SU-DHL-6 (cell line): ENCODE data around the gene CCN6.

Experiments
- EZH2phosphoT487 ChIP-seq: fragments of 200-600 bp; sonication (generic), shearing (Covaris generic); conservative IDR thresholded peaks from 2 replicates; pipeline ENCODE4 v1.6.1; 2018; ENCODE audit warnings: mild to moderate bottlenecking, antibody characterized with exemption, low read length, moderate library complexity, mixed read lengths
- TF ChIP-seq, protein P1 (sequence below): fragments of 200-600 bp; sonication (generic); IDR thresholded peaks from one replicate; pipeline ENCODE4 v1.5.1; 2017; ENCODE audit warnings: antibody characterized with exemption, mild to moderate bottlenecking, low read length, moderate library complexity; ENCODE audit not compliant: insufficient read depth, poor library complexity, severe bottlenecking

GRCh38 chr6:112049026-112049799 is 4.7 kb upstream of the CCN6 start:
- TF ChIP-seq, protein P1, sequence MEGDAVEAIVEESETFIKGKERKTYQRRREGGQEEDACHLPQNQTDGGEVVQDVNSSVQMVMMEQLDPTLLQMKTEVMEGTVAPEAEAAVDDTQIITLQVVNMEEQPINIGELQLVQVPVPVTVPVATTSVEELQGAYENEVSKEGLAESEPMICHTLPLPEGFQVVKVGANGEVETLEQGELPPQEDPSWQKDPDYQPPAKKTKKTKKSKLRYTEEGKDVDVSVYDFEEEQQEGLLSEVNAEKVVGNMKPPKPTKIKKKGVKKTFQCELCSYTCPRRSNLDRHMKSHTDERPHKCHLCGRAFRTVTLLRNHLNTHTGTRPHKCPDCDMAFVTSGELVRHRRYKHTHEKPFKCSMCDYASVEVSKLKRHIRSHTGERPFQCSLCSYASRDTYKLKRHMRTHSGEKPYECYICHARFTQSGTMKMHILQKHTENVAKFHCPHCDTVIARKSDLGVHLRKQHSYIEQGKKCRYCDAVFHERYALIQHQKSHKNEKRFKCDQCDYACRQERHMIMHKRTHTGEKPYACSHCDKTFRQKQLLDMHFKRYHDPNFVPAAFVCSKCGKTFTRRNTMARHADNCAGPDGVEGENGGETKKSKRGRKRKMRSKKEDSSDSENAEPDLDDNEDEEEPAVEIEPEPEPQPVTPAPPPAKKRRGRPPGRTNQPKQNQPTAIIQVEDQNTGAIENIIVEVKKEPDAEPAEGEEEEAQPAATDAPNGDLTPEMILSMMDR: no peak
- TF ChIP-seq EZH2phosphoT487: no peak
